Middle frontal gyrus (tissue), 1 donor: ENCODE measurements around the gene SERGEF.
"Not testable (repeated sequence)": the region's sequence is repeated elsewhere in the genome, so short reads cannot be mapped to it uniquely, and the experiment has no call there.

Experiments
- DNase-seq: peaks from one replicate; pipeline ENCODE4 v3.0.0-alpha.2; 2015; ENCODE audit warnings: low spot score; ENCODE audit errors: extremely low spot score

SERGEF gene

GRCh38 chr11:17914957-17915356 lies 97.9 kb downstream of the SERGEF start:
- DNase-seq: no peak

GRCh38 chr11:17907046-17907445 lies 105.8 kb downstream of the SERGEF start:
- no peak for DNase-seq

GRCh38 chr11:17906436-17906835 lies 106.4 kb downstream of the SERGEF start:
- DNase-seq: no peak

- DNase-seq: no peak
These were observed 107.4 kb downstream of the SERGEF start for GRCh38 chr11:17905477-17905876.

- no peak for DNase-seq
These were observed 111.4 kb downstream of the SERGEF start for GRCh38 chr11:17901481-17901880.

- no peak for DNase-seq
These were observed 114.1 kb downstream of the SERGEF start for GRCh38 chr11:17898782-17899181.

- DNase-seq: no peak
These were observed 114.8 kb downstream of the SERGEF start for GRCh38 chr11:17898071-17898470.

- no peak for DNase-seq
These were observed 115.4 kb downstream of the SERGEF start for GRCh38 chr11:17897495-17897894.

GRCh38 chr11:17896496-17897151 lies 116.2 kb downstream of the SERGEF start:
- not testable (repeated sequence) for DNase-seq

- DNase-seq: peak; percentile 19
These were observed 117.8 kb downstream of the SERGEF start for GRCh38 chr11:17894929-17895658.

- no peak for DNase-seq
These were observed 120.4 kb downstream of the SERGEF start for GRCh38 chr11:17892409-17892808.

GRCh38 chr11:17890325-17890724 lies 122.5 kb downstream of the SERGEF start:
- no peak for DNase-seq

GRCh38 chr11:17887779-17888178 lies 125.1 kb downstream of the SERGEF start:
- DNase-seq: no peak

- no peak for DNase-seq
These were observed 128.9 kb downstream of the SERGEF start for GRCh38 chr11:17883946-17884345.

GRCh38 chr11:17883057-17883456 lies 129.8 kb downstream of the SERGEF start:
- DNase-seq: no peak

- DNase-seq: no peak
These were observed 134.1 kb downstream of the SERGEF start for GRCh38 chr11:17878743-17879142.

GRCh38 chr11:17877886-17878285 lies 135.0 kb downstream of the SERGEF start:
- DNase-seq: no peak

- DNase-seq: no peak
These were observed 136.0 kb downstream of the SERGEF start for GRCh38 chr11:17876827-17877226.

GRCh38 chr11:17875891-17876290 lies 137.0 kb downstream of the SERGEF start:
- DNase-seq: no peak

- DNase-seq: no peak
These were observed 139.3 kb downstream of the SERGEF start for GRCh38 chr11:17873586-17873985.

- DNase-seq: not testable (repeated sequence)
These were observed 144.4 kb downstream of the SERGEF start for GRCh38 chr11:17868398-17868797.

- DNase-seq: no peak
These were observed 145.5 kb downstream of the SERGEF start for GRCh38 chr11:17867341-17867740.
